ENCODE data around the gene MTCL3.

GRCh38 chr6:127471379-127472255 lies 47.5 kb downstream of the MTCL3 start:
- TF ChIP-seq CTCF (IDR thresholded peaks at IDR 0.05), result no peak
- no peak for TF ChIP-seq SIN3A (IDR thresholded peaks at IDR 0.05; ENCODE audit: borderline replicate concordance, insufficient read depth, low read depth, low read length)
- no peak for TF ChIP-seq POLR2AphosphoS5 (IDR thresholded peaks at IDR 0.05; ENCODE audit: low read depth, low read length)
